Common myeloid progenitor, CD34-positive (primary cell): ENCODE results near the gene SERGEF.

Experiments used
- CTCF ChIA-PET: fragments of 350-600 bp; sonication (Branson Sonifier 250); formaldehyde crosslinking; loops from one replicate; lab custom pipeline; 2021; ENCODE audit warnings: antibody characterized with exemption; lab: Charles Lee
- POLR2A ChIA-PET: fragments of 350-600 bp; sonication (Branson Sonifier 250); formaldehyde crosslinking; loops from one replicate; lab custom pipeline; 2021; ENCODE audit warnings: antibody characterized with exemption; lab: Charles Lee
- DNase-seq, 3 donors: peaks; one replicate each; pipeline versions ENCODE4 v3.0.0 to v3.0.0-alpha.2; 2013
- H3K27ac ChIP-seq, 2 experiments: 1 replicate in 1 of 2; 2 replicates in 1 of 2; pipeline ENCODE4 v1.7.0; 2013; ENCODE audit warnings: inconsistent platforms in 2 of 2, low read length in 2 of 2, mild to moderate bottlenecking in 2 of 2, low read depth in 1 of 2, moderate library complexity in 1 of 2; ENCODE audit not compliant: severe bottlenecking in 2 of 2, insufficient read depth in 1 of 2, poor library complexity in 1 of 2
- H3K27me3 ChIP-seq, 5 experiments: replicated peaks in 2 of 5; 1 replicate in 3 of 5; 2 replicates in 2 of 5; pipeline versions ENCODE4 v1.6.1 to v1.7.0; 2013; ENCODE audit warnings: low read length in 4 of 5, mild to moderate bottlenecking in 2 of 5, moderate library complexity in 2 of 5, inconsistent platforms in 1 of 5; ENCODE audit not compliant: insufficient read depth in 5 of 5, control insufficient read depth in 4 of 5
- H3K36me3 ChIP-seq, 4 experiments: 1 replicate in 2 of 4; 2 replicates in 2 of 4; pipeline versions ENCODE4 v1.6.1 to v1.7.0; 2013; ENCODE audit warnings: low read length in 3 of 4, control low read depth in 1 of 4, mild to moderate bottlenecking in 1 of 4; ENCODE audit not compliant: control insufficient read depth in 4 of 4, insufficient read depth in 4 of 4
- H3K4me1 ChIP-seq, 4 experiments: 1 replicate in 3 of 4; 2 replicates in 1 of 4; pipeline versions ENCODE4 v1.6.1 to v1.7.1; 2013; ENCODE audit warnings: low read length in 3 of 4, mild to moderate bottlenecking in 3 of 4, control low read depth in 1 of 4, inconsistent platforms in 1 of 4, moderate library complexity in 1 of 4; ENCODE audit not compliant: control insufficient read depth in 4 of 4, insufficient read depth in 4 of 4; ENCODE audit errors: control extremely low read depth in 1 of 4
- H3K4me3 ChIP-seq, 7 experiments: 1 replicate in 4 of 7; 2 replicates in 3 of 7; pipeline versions ENCODE4 v1.5.1 to v1.7.0; 2013; ENCODE audit warnings: mild to moderate bottlenecking in 7 of 7, low read length in 6 of 7, moderate library complexity in 6 of 7, inconsistent platforms in 2 of 7, low read depth in 2 of 7, control low read depth in 1 of 7; ENCODE audit not compliant: insufficient read depth in 4 of 7, control insufficient read depth in 1 of 7; ENCODE audit errors: extremely low read depth in 1 of 7
- H3K9me3 ChIP-seq, 5 experiments: 1 replicate in 4 of 5; 2 replicates in 1 of 5; pipeline versions ENCODE4 v1.6.1 to v1.7.1; 2013; ENCODE audit warnings: low read length in 4 of 5, mild to moderate bottlenecking in 2 of 5, inconsistent platforms in 1 of 5, low read depth in 1 of 5, moderate library complexity in 1 of 5; ENCODE audit not compliant: control insufficient read depth in 4 of 5, insufficient read depth in 2 of 5; ENCODE audit errors: control extremely low read depth in 1 of 5
- WGBS: methylation state at CpG from one replicate; pipeline ENCODE4 v1.1.5; 2013; ENCODE audit not compliant: insufficient coverage; 5-methylcytosine and 5-hydroxymethylcytosine counted together

Gene SERGEF

GRCh38 chr11:17739945-17740338 is 272.9 kb downstream of the SERGEF start:
- CTCF ChIA-PET: interaction anchor here (1.4 to 2.2 kb wide), 2 partner anchors 10 to 241 kb away, joined by 3 to 17 read pairs; no protein-coding TSS in a partner anchor
- 42% methylated on average over 5 of the region's 6 CpGs for WGBS
- POLR2A ChIA-PET: no interaction called here
- Histone ChIP-seq H3K36me3 (no peaks in the 10 kb centered on the region), H3K4me1 (peaks cover 0 to 10% (median 2%) of the 10 kb centered on the region in 4 experiments), H3K9me3 (peaks cover 0 to 6% (median 0%) of the 10 kb centered on the region in 5 experiments), H3K4me3 (no peak overlapping the region), H3K27ac (no peak overlapping the region), H3K27me3 (peaks cover 0 to 78% (median 21%) of the 10 kb centered on the region in 5 experiments)
- DNase-seq: no peak

GRCh38 chr11:17738151-17738973 is 274.5 kb downstream of the SERGEF start:
- Histone ChIP-seq H3K27ac (no peak overlapping the region), H3K27me3 (peaks cover 0 to 85% (median 29%) of the 10 kb centered on the region in 5 experiments), H3K4me1 (peaks cover 0 to 20% (median 8%) of the 10 kb centered on the region in 4 experiments), H3K9me3 (peaks cover 0 to 6% (median 0%) of the 10 kb centered on the region in 5 experiments), H3K4me3 (no peak overlapping the region), H3K36me3 (no peaks in the 10 kb centered on the region)
- DNase-seq: no peak
- POLR2A ChIA-PET: no interaction called here
- CTCF ChIA-PET: interaction anchor here (0.6 to 2.2 kb wide), 2 partner anchors 8 to 137 kb away, joined by 3 to 17 read pairs; no protein-coding TSS in a partner anchor
- 25% methylated on average over 4 of the region's 10 CpGs for WGBS
